NT2/D1 (cell line): Measurements from ENCODE around the gene CADPS2.

Experiments
- DNase-seq: peaks from one replicate; pipeline ENCODE4 v3.0.0-alpha.2; 2011; ENCODE audit warnings: low read depth, low spot score
- H3K27me3 ChIP-seq: 2 replicates; pipeline ENCODE4 v1.6.0; 2011; ENCODE audit warnings: mild to moderate bottlenecking; ENCODE audit not compliant: insufficient read length, insufficient read depth
- H3K36me3 ChIP-seq: 2 replicates; pipeline ENCODE4 v1.6.1; 2011; ENCODE audit warnings: mild to moderate bottlenecking, low read length, mixed read lengths; ENCODE audit not compliant: insufficient read depth, insufficient read length
- H3K4me1 ChIP-seq: 2 replicates; pipeline ENCODE4 v1.5.1; 2011; ENCODE audit not compliant: insufficient read depth, insufficient read length
- H3K4me3 ChIP-seq: 2 replicates; pipeline ENCODE4 v1.5.1; 2011; ENCODE audit warnings: low read depth; ENCODE audit not compliant: insufficient read length
- H3K9ac ChIP-seq: 2 replicates; pipeline ENCODE4 v1.6.0; 2011; ENCODE audit warnings: low read depth; ENCODE audit not compliant: insufficient read length
- H3K9me3 ChIP-seq: 2 replicates; pipeline ENCODE4 v1.5.1; 2011; ENCODE audit warnings: mild to moderate bottlenecking, low read length; ENCODE audit not compliant: insufficient read depth
- SUZ12 ChIP-seq: IDR thresholded peaks from 2 replicates; pipeline ENCODE4 v1.6.1; 2011; ENCODE audit not compliant: insufficient read length, insufficient read depth; ENCODE audit errors: extremely low read depth
- YY1 ChIP-seq: IDR thresholded peaks from 2 replicates; pipeline ENCODE4 v1.6.1; 2011; ENCODE audit not compliant: insufficient read length, insufficient read depth
- ZNF274 ChIP-seq: IDR thresholded peaks from 2 replicates; pipeline ENCODE4 v1.6.1; 2011; ENCODE audit warnings: mild to moderate bottlenecking, low read depth, low read length

CADPS2 gene

DNA sequence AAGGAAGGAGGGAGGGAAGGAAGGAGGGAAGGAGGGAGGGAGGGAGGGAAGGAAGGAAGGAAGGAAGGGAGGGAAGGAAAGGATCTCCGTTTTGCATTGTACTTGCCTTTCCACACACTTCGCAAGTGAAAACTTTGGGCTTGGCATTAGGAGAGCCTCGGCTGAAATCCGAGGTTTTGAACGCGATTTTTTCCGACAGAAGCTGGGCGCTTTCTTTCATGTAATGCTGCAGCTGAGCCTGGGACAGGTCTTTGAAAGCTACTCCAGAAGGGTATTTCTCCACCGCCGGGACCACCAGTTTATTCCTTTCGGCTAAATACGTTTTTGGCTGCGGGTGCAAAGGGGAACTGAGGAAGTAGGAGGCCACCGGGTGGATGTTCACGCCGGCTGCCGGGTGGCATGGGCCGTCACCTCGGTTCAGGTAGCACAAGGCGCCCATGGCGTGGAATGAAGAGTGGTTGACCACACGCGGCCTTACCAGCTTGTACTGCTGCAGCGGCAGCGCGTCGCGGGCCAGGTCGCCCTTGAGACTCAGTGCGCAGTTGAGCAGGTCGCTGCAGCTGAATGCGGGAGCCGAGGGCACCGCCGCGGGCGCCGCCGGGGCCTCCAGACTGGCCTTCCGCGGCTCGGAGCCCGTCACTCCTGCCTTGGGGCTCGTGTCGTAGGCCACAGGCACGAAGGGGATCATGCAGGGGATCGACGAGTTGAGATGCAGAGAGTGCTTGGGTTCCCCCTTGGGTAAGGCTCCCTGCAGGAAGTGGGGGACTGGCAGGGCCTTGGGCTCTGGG lies 582.5 kb downstream of the CADPS2 start:
- DNase-seq, result no peak
- Histone ChIP-seq H3K27me3 (peaks cover 100% of the 10 kb centered on the region), H3K4me1 (peaks cover 17% of the 10 kb centered on the region), H3K36me3 (no peaks in the 10 kb centered on the region), H3K9ac (peak overlapping the region; percentile 64), H3K9me3 (no peaks in the 10 kb centered on the region), H3K4me3 (peak overlapping the region; percentile 30)
- TF ChIP-seq YY1, result no peak
- TF ChIP-seq SUZ12, result peak; percentile 83

DNA sequence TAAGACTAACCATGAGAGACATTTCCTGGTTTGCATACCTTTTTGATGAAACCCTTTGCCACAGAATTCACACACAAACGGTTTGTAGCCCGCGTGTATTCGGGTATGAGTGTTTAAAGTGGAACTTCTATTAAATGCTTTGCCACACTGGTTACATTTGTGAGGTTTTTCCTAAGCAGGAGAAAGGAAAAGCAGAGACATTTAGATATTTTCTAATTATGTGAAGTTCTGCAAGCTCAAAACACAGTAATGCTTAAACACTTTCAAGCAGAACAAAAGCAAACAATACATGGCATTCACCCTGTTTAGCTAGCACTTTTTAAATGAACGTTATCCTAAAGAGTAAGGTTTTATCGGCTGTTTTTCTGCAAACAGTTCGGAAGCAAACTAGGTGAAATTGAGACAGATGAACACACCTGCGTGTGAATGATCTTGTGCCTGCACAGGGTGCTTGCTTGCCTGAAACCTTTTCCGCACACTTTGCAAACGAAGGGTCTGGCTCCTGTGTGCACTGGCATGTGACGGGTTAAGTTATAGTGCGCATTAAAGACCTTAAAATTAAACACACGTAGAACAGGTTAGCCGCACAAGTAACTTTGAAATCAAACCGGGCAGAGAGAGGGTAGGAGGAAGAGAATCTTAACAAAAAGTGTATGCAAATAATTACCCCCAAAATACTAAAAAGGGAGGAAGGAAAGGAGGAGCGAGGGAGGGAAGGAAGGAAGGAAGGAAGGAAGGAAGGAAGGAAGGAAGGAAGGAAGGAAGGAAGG lies 583.3 kb downstream of the CADPS2 start:
- H3K9ac ChIP-seq, result no peak overlapping the region
- H3K4me1 ChIP-seq, result peaks cover 17% of the 10 kb centered on the region
- DNase-seq, result no peak
- no peaks in the 10 kb centered on the region for H3K36me3 ChIP-seq
- H3K9me3 ChIP-seq, result no peaks in the 10 kb centered on the region
- no peak for TF ChIP-seq ZNF274
- TF ChIP-seq SUZ12, result peak; percentile 56
- H3K4me3 ChIP-seq, result no peak overlapping the region
- H3K27me3 ChIP-seq, result peaks cover 100% of the 10 kb centered on the region

DNA sequence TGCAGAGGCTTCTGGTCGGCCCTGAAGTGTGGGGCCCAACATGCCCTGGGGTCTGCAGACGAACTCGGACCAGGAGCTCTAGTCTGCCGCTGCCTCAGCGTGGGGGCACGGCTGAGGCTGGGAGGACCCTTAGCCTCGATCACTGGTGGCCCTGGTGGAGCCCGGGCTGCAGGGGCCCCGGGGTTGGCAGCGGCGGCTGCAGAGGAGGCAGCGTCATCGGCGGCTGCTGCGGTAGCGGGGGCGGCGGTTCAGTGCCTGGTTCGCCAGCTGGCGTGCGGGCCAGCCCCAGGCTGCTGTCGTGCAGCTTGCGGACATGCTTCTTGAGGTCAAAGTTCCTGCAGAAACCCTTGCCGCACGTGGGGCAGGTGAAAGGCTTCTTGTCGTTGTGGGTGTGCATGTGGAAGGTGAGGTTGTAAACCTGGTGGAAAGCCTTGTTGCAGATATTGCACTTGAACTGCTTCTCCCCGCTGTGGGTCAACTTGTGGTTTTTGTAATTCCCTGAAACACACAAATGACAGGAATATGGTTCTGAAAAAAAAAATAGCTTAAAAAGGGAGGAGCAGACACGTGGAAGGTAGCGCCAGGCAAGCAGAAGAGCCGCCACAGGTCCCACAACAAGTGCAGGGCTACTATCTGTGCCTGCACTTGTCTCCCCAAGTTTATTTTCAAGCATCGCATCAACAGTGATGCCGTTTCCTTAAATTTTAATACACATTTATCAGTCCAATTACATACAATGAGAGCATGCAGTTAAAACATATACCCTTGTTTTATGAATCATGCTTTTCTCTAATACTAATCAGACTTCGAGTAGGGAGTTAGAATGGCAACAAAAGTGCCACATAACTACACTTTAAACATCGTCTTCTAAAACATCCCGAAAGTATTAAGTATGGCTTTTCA lies 584.2 kb downstream of the CADPS2 start:
- DNase-seq, result no peak
- H3K9me3 ChIP-seq, result no peaks in the 10 kb centered on the region
- peaks cover 98% of the 10 kb centered on the region for H3K27me3 ChIP-seq
- H3K9ac ChIP-seq, result no peak overlapping the region
- no peaks in the 10 kb centered on the region for H3K36me3 ChIP-seq
- TF ChIP-seq YY1 (no peak), ZNF274 (no peak), SUZ12 (peak; percentile 27)
- H3K4me1 ChIP-seq, result peaks cover 17% of the 10 kb centered on the region
- no peak overlapping the region for H3K4me3 ChIP-seq

DNA sequence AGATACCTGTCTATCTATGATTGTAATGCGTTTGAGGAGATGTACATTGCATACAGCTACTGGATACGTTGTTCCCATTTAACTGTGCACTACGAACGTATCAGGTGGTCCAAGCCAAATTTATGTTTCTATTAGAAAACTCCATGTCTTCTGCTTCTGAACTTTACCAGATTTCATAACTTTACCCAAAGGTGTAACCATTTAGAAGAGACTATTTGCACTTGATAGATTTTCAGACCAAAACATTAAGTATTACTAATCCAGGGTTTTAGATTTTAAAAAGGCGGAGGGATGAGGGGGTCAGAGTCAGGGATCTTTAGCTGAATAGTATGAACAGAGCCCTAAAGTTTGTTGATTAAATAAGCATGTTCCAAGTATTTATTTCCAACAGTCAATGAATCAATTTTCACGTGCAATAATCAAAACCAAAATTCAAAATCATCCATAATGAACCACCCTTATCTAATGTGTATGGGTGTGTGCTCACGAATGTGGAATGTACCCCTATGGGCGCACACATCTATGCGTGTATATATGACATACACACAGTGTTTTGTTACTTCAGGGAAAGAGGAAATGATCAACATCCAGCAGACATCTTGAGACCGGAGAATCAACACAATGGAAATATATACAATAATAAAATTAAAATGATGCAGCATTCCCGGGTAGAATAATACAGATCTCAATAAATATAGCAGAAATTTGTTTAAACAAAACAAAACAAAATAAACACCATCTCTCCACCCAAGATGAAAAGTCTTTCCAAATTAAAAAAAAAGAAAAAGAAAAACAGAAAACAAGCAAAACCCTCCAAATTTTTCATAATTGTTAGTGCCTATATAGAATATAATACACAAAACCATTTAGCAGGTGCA lies 585.1 kb downstream of the CADPS2 start:
- DNase-seq, result no peak
- TF ChIP-seq ZNF274 (no peak), SUZ12 (peak; percentile 18), YY1 (no peak)
- Histone ChIP-seq H3K9me3 (no peaks in the 10 kb centered on the region), H3K9ac (no peak overlapping the region), H3K36me3 (no peaks in the 10 kb centered on the region), H3K4me1 (peaks cover 14% of the 10 kb centered on the region), H3K27me3 (peaks cover 89% of the 10 kb centered on the region), H3K4me3 (no peak overlapping the region)

DNA sequence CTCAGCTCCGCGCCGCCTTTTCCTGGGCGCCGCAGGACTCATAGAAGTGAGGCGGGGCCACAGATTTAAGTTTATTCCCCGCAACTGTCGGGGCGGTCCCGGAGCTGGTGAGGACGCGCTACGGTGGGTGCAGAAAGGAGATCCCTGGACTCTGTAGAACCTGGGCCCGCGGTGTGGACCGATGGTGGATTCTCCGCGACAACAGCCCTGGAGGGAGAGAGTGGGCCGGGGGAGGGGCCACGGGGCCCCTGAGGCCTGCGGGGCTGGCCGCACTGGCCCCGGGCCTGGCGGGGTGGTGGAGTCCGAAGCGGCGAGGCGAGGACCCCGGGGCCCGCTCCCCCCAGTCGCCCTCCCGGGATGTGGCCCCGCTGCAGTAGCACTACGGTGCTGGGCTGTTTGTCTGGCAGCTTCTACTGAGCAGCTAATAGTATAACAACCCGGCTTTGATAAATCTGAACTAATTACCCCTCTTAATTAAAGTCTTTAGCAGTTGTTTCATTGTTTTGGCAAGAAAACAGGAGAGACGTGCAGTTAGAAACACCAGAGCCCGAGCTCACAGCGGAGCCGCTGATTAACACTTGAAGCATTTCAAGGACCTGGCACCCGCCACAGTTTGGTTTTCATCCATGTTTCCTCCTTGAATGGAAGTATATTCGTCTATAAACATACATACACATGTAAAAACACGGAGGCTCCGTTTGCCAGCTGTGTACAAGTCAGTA lies 585.9 kb downstream of the CADPS2 start:
- Histone ChIP-seq H3K27me3 (peaks cover 81% of the 10 kb centered on the region), H3K9ac (peak overlapping the region; percentile 43), H3K9me3 (no peaks in the 10 kb centered on the region), H3K4me1 (peaks cover 14% of the 10 kb centered on the region), H3K36me3 (no peaks in the 10 kb centered on the region), H3K4me3 (peak overlapping the region; percentile 56)
- DNase-seq, result no peak
- TF ChIP-seq YY1 (no peak), SUZ12 (peak; percentile 51)
